Smooth muscle cell (in vitro differentiated cells): ENCODE results near the gene TAOK2. TPM values are rescaled to one million over a fixed set of nuclear protein-coding genes. Genes with fewer than 3 reads are reported as not detected.
A peak's percentile ranks its signal among the peaks of the same experiment; 100 is the strongest.
"Not testable (repeated sequence)": the region's sequence is repeated elsewhere in the genome, so short reads cannot be mapped to it uniquely, and the experiment has no call there.

Source experiments
- DNase-seq: peaks from one replicate; lab custom pipeline; 2025; ENCODE audit not compliant: unreplicated experiment; lab: John Stamatoyannopoulos, UW
- H2AFZ ChIP-seq: fragments of 200-600 bp; sonication (generic); 2 replicates; pipeline ENCODE4 v1.6.0; 2016; ENCODE audit warnings: antibody characterized with exemption, low read depth, mild to moderate bottlenecking
- H3F3A ChIP-seq: fragments of 200-600 bp; sonication (generic); 2 replicates; pipeline ENCODE4 v1.6.0; 2017; ENCODE audit warnings: antibody characterized with exemption, low read depth
- H3K27ac ChIP-seq: fragments of 200-600 bp; sonication (generic); 2 replicates; pipeline ENCODE4 v1.5.1; 2016; ENCODE audit warnings: low read depth, mild to moderate bottlenecking
- H3K27me3 ChIP-seq: fragments of 200-600 bp; sonication (generic); 2 replicates; pipeline ENCODE4 v1.6.1; 2016; ENCODE audit warnings: low read depth, mild to moderate bottlenecking
- H3K36me3 ChIP-seq: fragments of 200-600 bp; sonication (generic); 2 replicates; pipeline ENCODE4 v1.5.1; 2016; ENCODE audit warnings: low read depth
- H3K4me1 ChIP-seq: fragments of 200-600 bp; sonication (generic); 2 replicates; pipeline ENCODE4 v1.5.1; 2016; ENCODE audit warnings: low read depth
- H3K4me2 ChIP-seq: fragments of 200-600 bp; sonication (generic); 2 replicates; pipeline ENCODE4 v1.6.0; 2016; ENCODE audit warnings: mild to moderate bottlenecking
- H3K4me3 ChIP-seq: fragments of 200-600 bp; sonication (generic); 2 replicates; pipeline ENCODE4 v1.5.1; 2016; ENCODE audit warnings: mild to moderate bottlenecking
- H3K79me2 ChIP-seq: fragments of 200-600 bp; sonication (generic); 2 replicates; pipeline ENCODE4 v1.6.0; 2016; ENCODE audit warnings: low read depth, mild to moderate bottlenecking
- H3K9ac ChIP-seq: fragments of 200-600 bp; sonication (generic); 2 replicates; pipeline ENCODE4 v1.6.0; 2016; ENCODE audit warnings: low read depth
- H3K9me3 ChIP-seq: fragments of 200-600 bp; sonication (generic); replicated peaks from 2 replicates; pipeline ENCODE4 v1.5.1; 2016; ENCODE audit warnings: low read depth
- H4K20me1 ChIP-seq: fragments of 200-600 bp; sonication (generic); 2 replicates; pipeline ENCODE4 v1.6.0; 2016; ENCODE audit warnings: low read depth
- CTCF ChIP-seq: fragments of 200-600 bp; sonication (generic); IDR thresholded peaks from 2 replicates; pipeline ENCODE4 v1.5.1; 2017; ENCODE audit warnings: borderline replicate concordance, mild to moderate bottlenecking, antibody characterized with exemption; ENCODE audit not compliant: insufficient read depth, poor library complexity, severe bottlenecking
- WGBS: methylation state at CpG from one replicate; pipeline ENCODE4 v1.1.7; 2016; ENCODE audit warnings: low lambda C conversion rate; 5-methylcytosine and 5-hydroxymethylcytosine counted together
- polyA plus RNA-seq: library from polyadenylated mRNA; unstranded; fragments of >200 nt; fragmentation: Nextera tagmentation; extraction: Ambion mirVana; gene quantifications from 2 replicates; pipeline ENCODE4 v1.2.1, GENCODE V29; 2016
- total RNA-seq: library from RNA; depleted of rRNA; stranded (reverse); fragments of >200 nt; gene quantifications from 2 replicates; pipeline ENCODE4 v1.2.3, GENCODE V29; 2014

The TAOK2 gene
- total and polyA plus RNA-seq, 2 experiments from 2014 or later, result 26.0 to 26.2 TPM

GRCh38 chr16:30011714-30012504 lies 38.2 kb downstream of the TAOK2 start:
- 27% methylated on average over 27 of the region's 31 CpGs for WGBS
- Histone ChIP-seq H3K9me3 (no peaks in the 10 kb centered on the region), H2AFZ (no peak overlapping the region), H3K27me3 (peaks cover 31% of the 10 kb centered on the region), H3K79me2 (no peaks in the 10 kb centered on the region), H3K36me3 (no peaks in the 10 kb centered on the region), H4K20me1 (no peaks in the 10 kb centered on the region), H3K9ac (no peak overlapping the region), H3F3A (no peaks in the 10 kb centered on the region), H3K4me2 (peak overlapping the region; percentile 93), H3K4me3 (peak overlapping the region; percentile 47), H3K4me1 (peaks cover 14% of the 10 kb centered on the region), H3K27ac (no peak overlapping the region)
- DNase-seq, result no peak
- TF ChIP-seq CTCF, result no peak

- H3K4me1 ChIP-seq, result peaks cover 14% of the 10 kb centered on the region
- not testable (repeated sequence) for H3K36me3 ChIP-seq, H3K4me2 ChIP-seq, H3K4me3 ChIP-seq, H2AFZ ChIP-seq, H3K79me2 ChIP-seq, H3K27ac ChIP-seq, H3K9me3 ChIP-seq, DNase-seq, H4K20me1 ChIP-seq, H3F3A ChIP-seq, H3K9ac ChIP-seq
- 92% methylated on average over 14 of the region's 14 CpGs for WGBS
- peaks cover 31% of the 10 kb centered on the region for H3K27me3 ChIP-seq
These were observed 38.9 kb downstream of the TAOK2 start for GRCh38 chr16:30012598-30012997.

GRCh38 chr16:30015450-30015849 lies 41.8 kb downstream of the TAOK2 start:
- not testable (repeated sequence) for H3K4me1 ChIP-seq, DNase-seq
- 94% methylated on average over 7 of the region's 7 CpGs for WGBS

GRCh38 chr16:30016555-30017276 lies 43.0 kb downstream of the TAOK2 start:
- Histone ChIP-seq H3K9ac (no peak overlapping the region), H2AFZ (no peak overlapping the region), H3K27me3 (peaks cover 6% of the 10 kb centered on the region), H3K79me2 (no peaks in the 10 kb centered on the region), H3K36me3 (no peaks in the 10 kb centered on the region), H3K27ac (no peak overlapping the region), H4K20me1 (no peaks in the 10 kb centered on the region), H3K4me2 (no peak overlapping the region), H3F3A (no peaks in the 10 kb centered on the region), H3K9me3 (no peaks in the 10 kb centered on the region), H3K4me3 (no peak overlapping the region), H3K4me1 (peaks cover under 1% of the 10 kb centered on the region)
- DNase-seq, result no peak
- WGBS, result 90% methylated on average over 8 of the region's 8 CpGs
- TF ChIP-seq CTCF, result no peak

More at GRCh38 chr16:30015450-30015849, 41.8 kb downstream of the TAOK2 start:
- peaks cover 19% of the 10 kb centered on the region for H3K27me3 ChIP-seq
- not testable (repeated sequence) for H3K9me3 ChIP-seq, H2AFZ ChIP-seq, H3K27ac ChIP-seq, H3K4me2 ChIP-seq, H3K9ac ChIP-seq, H3K79me2 ChIP-seq, H4K20me1 ChIP-seq, H3F3A ChIP-seq, H3K4me3 ChIP-seq, H3K36me3 ChIP-seq
